SU-DHL-6 (cell line): ENCODE results near the gene TRIM66.

Experiments
- H2AFZ ChIP-seq: fragments of 200-600 bp; sonication (generic); 2 replicates; pipeline ENCODE4 v1.6.1; 2014; ENCODE audit warnings: low read depth, mild to moderate bottlenecking, moderate library complexity, mixed read lengths, antibody characterized with exemption, low read length; ENCODE audit not compliant: severe bottlenecking
- H3F3A ChIP-seq: fragments of 200-600 bp; shearing (Covaris generic); 2 replicates; pipeline ENCODE4 v1.6.0; 2016; ENCODE audit warnings: antibody characterized with exemption, mild to moderate bottlenecking; ENCODE audit not compliant: insufficient read depth
- H3K27ac ChIP-seq: fragments of 200-600 bp; sonication (generic); 2 replicates; pipeline ENCODE4 v1.5.1; 2016; ENCODE audit warnings: low read depth, mild to moderate bottlenecking, low read length, moderate library complexity, mixed read lengths
- H3K27me3 ChIP-seq: fragments of 200-600 bp; sonication (generic), shearing (Covaris generic); 2 replicates; pipeline ENCODE4 v1.6.0; 2014; ENCODE audit warnings: mild to moderate bottlenecking, low read length
- H3K36me3 ChIP-seq: fragments of 200-600 bp; sonication (generic); 2 replicates; pipeline ENCODE4 v1.6.1; 2014; ENCODE audit warnings: mild to moderate bottlenecking, low read length, mixed read lengths
- H3K4me2 ChIP-seq: fragments of 300-600, 200-600 bp; shearing (Covaris generic), sonication (generic); 2 replicates; pipeline ENCODE4 v1.6.0; 2014; ENCODE audit warnings: low read length, low read depth, mild to moderate bottlenecking; ENCODE audit not compliant: poor library complexity, severe bottlenecking
- H3K4me3 ChIP-seq: fragments of 200-600 bp; sonication (generic); 2 replicates; pipeline ENCODE4 v1.5.1; 2014; ENCODE audit warnings: antibody characterized with exemption, low read length, mild to moderate bottlenecking, mixed read lengths; ENCODE audit not compliant: insufficient read depth, poor library complexity, severe bottlenecking
- H3K79me2 ChIP-seq: fragments of 200-600 bp; sonication (generic); 2 replicates; pipeline ENCODE4 v1.6.1; 2014; ENCODE audit warnings: mild to moderate bottlenecking, low read length, moderate library complexity; ENCODE audit not compliant: insufficient read depth
- H3K9ac ChIP-seq: fragments of 200-600 bp; sonication (generic); 2 replicates; pipeline ENCODE4 v1.7.0; 2014; ENCODE audit warnings: mild to moderate bottlenecking, low read length
- H3K9me2 ChIP-seq: fragments of 200-600 bp; sonication (generic); replicated peaks from 2 replicates; pipeline ENCODE4 v1.6.1; 2014; ENCODE audit warnings: low read length; ENCODE audit not compliant: insufficient read depth
- H3K9me3 ChIP-seq: fragments of 200-600 bp; sonication (generic); 2 replicates; pipeline ENCODE4 v1.6.1; 2014; ENCODE audit warnings: low read length, mixed read lengths; ENCODE audit not compliant: insufficient read depth
- H4K20me1 ChIP-seq: fragments of 200-600 bp; sonication (generic); 2 replicates; pipeline ENCODE4 v1.6.1; 2014; ENCODE audit warnings: low read depth, mild to moderate bottlenecking, antibody characterized with exemption, low read length, moderate library complexity, mixed read lengths
- CTCF ChIP-seq: fragments of 200-600 bp; sonication (generic); IDR thresholded peaks from one replicate; pipeline ENCODE4 v1.5.1; 2017; ENCODE audit warnings: antibody characterized with exemption, mild to moderate bottlenecking, low read length, moderate library complexity; ENCODE audit not compliant: insufficient read depth, poor library complexity, severe bottlenecking
- EZH2phosphoT487 ChIP-seq: fragments of 200-600 bp; sonication (generic), shearing (Covaris generic); conservative IDR thresholded peaks from 2 replicates; pipeline ENCODE4 v1.6.1; 2018; ENCODE audit warnings: mild to moderate bottlenecking, antibody characterized with exemption, low read length, moderate library complexity, mixed read lengths

Gene TRIM66

GRCh38 chr11:8692417-8692816, 10.0 kb upstream of the TRIM66 start:
- no peaks in the 10 kb centered on the region for H3K9me2 ChIP-seq
- H3K36me3 ChIP-seq: peaks cover 3% of the 10 kb centered on the region; the same call in 1 of the 2 replicates
- no peaks in the 10 kb centered on the region for H3K27me3 ChIP-seq
- H2AFZ ChIP-seq: no peak overlapping the region
- H3K4me2 ChIP-seq: no peak overlapping the region
- no peaks in the 10 kb centered on the region for H4K20me1 ChIP-seq
- H3K9me3 ChIP-seq: no peaks in the 10 kb centered on the region
- no peak for TF ChIP-seq EZH2phosphoT487
- TF ChIP-seq CTCF: no peak
- no peak overlapping the region for H3K27ac ChIP-seq
- peaks cover 26% of the 10 kb centered on the region; the same call in 1 of the 2 replicates for H3K79me2 ChIP-seq
- peaks cover 28% of the 10 kb centered on the region for H3F3A ChIP-seq
- no peak overlapping the region for H3K9ac ChIP-seq
- no peak overlapping the region for H3K4me3 ChIP-seq

GRCh38 chr11:8691601-8692000, 9.1 kb upstream of the TRIM66 start:
- no peak overlapping the region for H3K4me3 ChIP-seq
- H4K20me1 ChIP-seq: no peaks in the 10 kb centered on the region
- no peak overlapping the region for H2AFZ ChIP-seq
- peaks cover 9% of the 10 kb centered on the region for H3K36me3 ChIP-seq
- no peaks in the 10 kb centered on the region for H3K9me2 ChIP-seq
- TF ChIP-seq CTCF: no peak
- TF ChIP-seq EZH2phosphoT487: no peak
- H3K9me3 ChIP-seq: no peaks in the 10 kb centered on the region
- no peak overlapping the region for H3K4me2 ChIP-seq
- no peak overlapping the region for H3K9ac ChIP-seq
- peaks cover 26% of the 10 kb centered on the region; the same call in 1 of the 2 replicates for H3K79me2 ChIP-seq
- no peaks in the 10 kb centered on the region for H3K27me3 ChIP-seq
- no peak overlapping the region for H3K27ac ChIP-seq
- H3F3A ChIP-seq: peaks cover 36% of the 10 kb centered on the region

GRCh38 chr11:8690374-8691342, 8.2 kb upstream of the TRIM66 start:
- Histone ChIP-seq H3K4me2 (peak overlapping the region; percentile 62), H3K4me3 (no peak overlapping the region)

More at GRCh38 chr11:8690374-8691342, 8.2 kb upstream of the TRIM66 start:
- H3K27me3 ChIP-seq: no peaks in the 10 kb centered on the region
- no peaks in the 10 kb centered on the region for H3K9me2 ChIP-seq
- H3K27ac ChIP-seq: no peak overlapping the region
- H3K9me3 ChIP-seq: no peaks in the 10 kb centered on the region
- peaks cover 46% of the 10 kb centered on the region for H3F3A ChIP-seq
- no peak overlapping the region for H2AFZ ChIP-seq
- peaks cover 27% of the 10 kb centered on the region; the same call in 1 of the 2 replicates for H3K79me2 ChIP-seq
- H3K36me3 ChIP-seq: peaks cover 15% of the 10 kb centered on the region
- TF ChIP-seq EZH2phosphoT487 (no peak), CTCF (no peak)
- peak overlapping the region; percentile 96; the same call in 1 of the 2 replicates for H3K9ac ChIP-seq
- H4K20me1 ChIP-seq: no peaks in the 10 kb centered on the region
